GM19372 (cell line): ENCODE measurements around the gene NRL.

ENCODE experiments used
- ATAC-seq: cut with Tn5 transposase; IDR thresholded peaks from one replicate; pipeline ENCODE4 v1.9.1; 2021; ENCODE audit warnings: mild to moderate bottlenecking, low read depth, moderate library complexity; ENCODE audit not compliant: unreplicated experiment

The NRL gene

DNA sequence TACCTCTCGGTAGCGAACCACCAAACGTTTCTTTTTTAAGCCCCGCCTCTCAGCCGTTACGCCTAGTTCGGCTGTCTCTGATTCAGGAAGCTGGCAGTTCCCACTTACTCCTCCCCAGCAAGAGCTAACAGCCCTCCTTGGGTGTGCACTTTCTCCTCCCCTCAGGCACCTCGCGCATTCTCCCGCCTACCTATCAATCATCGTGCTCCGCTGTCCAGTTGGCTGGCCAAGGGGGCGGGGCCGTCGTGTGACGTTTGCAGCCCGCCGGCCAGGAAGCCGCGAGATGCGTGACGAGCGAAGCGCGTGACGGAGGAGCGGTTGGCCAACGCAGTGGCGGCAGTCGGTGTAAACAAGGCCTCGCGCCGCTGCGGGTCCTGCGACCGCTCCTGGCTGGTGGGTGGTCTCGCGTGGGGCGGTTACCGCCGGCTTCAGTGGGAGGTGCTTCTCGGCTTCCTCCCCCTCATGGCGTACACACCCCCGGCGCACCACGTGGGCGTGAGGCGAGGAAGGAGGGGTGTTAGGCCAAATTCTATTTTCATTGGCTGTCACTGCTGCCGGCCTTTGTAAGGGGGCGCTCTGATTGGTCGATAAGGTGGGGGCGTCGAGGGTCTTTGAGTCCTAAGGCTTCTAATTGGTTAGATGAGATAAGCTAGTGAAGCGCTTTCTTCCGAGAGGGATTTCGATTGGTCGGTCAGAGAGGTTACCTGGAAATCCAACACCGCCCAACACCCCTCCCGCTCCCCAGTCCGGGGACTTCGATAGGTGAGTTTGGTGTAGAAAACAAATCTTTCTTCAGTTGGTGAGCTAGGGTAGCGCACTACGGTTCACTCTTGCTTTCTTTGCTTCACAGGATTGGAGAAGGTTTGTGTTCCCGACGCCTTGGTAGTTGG lies at the start of gene NRL, which contains the start of gene DCAF11:
Gene NRL, minus strand, starts transcription at position 418 of the 890 bp plus-strand sequence. CDS start 32,101 bp downstream, outside the sequence.
Gene DCAF11, plus strand, starts transcription at position 246 of the 890 bp plus-strand sequence. CDS start 818 bp downstream, outside the sequence.
- ATAC-seq = peak; percentile 78

DNA sequence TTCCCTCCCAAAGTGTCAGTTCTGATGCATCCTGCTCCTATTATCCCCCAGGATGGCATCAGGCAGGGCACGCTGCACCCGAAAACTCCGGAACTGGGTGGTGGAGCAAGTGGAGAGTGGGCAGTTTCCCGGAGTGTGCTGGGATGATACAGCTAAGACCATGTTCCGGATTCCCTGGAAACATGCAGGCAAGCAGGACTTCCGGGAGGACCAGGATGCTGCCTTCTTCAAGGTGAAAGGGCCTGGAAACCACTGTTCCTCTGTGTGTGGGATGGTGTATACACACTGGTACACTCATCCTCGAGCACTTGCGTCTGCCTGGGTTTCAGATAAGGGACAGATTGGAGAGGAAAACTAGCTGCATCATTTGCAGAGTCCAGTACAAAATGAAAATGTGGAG lies 47.3 kb upstream of the NRL start:
- no peak for ATAC-seq

DNA sequence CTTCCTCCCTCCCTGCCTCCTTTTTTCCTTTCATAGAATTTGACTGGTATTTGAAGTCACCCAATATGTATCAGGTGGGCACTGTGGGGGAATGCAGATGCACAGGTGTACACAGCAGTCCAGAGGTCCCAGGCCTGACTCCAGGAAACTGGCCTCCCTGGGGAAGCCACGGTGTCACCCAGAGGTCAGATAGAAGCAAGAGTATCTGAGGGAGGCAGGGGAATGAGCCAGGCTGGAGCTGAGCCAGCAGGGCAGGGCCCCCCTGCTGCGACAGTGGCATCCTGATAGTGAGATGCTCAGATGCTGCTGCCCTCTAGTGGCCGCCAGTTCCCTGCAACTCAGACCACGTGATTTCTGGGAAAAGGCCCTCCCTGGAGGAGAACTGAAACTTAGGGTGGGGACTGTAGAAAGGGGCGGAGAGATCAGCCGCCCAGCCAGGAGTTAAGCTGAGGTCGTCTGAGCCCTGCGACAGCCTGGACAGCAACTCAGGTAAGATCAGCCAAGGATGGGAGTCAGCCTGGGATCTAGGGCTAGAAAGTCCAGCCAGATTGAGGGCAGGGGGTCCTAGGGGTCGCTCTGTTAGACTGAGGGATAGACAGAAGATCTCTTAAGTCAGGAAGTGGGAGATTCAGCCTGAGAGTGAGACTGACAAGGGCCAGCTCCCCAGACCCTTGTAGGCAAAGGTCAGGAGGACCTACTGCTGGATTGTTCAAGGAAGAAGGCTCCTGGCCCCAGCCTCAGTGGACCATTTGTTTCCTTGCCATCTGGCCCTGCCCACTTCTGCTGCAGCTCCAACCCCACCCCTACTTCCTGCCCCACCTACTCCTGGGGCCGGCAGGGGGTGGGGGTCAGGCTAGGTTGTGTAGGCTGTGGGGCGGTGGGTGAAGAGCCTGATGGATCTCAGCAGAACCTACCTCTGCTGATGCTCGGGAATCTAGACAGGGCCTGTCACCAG lies 46.4 kb upstream of the NRL start, which contains the start of gene IRF9:
Gene IRF9, plus strand, starts transcription at position 416 of the 955 bp plus-strand sequence. CDS start 880 bp downstream, outside the sequence.
- peak; percentile 79 for ATAC-seq

DNA sequence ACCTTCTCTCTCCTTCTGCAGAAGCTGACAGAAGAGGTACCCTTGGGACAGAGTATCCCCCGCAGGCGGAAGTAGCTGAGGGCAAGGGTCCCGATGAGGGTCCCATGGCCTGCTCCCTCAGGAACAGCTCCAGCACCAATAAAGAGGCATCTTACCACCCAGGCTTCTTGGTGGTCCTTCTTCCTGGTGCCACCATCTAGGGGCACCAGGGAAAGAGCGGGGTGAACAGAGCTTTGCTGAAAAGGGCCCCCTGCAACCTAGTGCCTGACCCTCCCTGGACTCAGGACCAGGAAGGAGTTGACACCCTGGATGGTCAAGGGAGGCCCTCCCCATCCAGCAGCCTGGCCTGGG lies 45.7 kb upstream of the NRL start:
- no peak for ATAC-seq

DNA sequence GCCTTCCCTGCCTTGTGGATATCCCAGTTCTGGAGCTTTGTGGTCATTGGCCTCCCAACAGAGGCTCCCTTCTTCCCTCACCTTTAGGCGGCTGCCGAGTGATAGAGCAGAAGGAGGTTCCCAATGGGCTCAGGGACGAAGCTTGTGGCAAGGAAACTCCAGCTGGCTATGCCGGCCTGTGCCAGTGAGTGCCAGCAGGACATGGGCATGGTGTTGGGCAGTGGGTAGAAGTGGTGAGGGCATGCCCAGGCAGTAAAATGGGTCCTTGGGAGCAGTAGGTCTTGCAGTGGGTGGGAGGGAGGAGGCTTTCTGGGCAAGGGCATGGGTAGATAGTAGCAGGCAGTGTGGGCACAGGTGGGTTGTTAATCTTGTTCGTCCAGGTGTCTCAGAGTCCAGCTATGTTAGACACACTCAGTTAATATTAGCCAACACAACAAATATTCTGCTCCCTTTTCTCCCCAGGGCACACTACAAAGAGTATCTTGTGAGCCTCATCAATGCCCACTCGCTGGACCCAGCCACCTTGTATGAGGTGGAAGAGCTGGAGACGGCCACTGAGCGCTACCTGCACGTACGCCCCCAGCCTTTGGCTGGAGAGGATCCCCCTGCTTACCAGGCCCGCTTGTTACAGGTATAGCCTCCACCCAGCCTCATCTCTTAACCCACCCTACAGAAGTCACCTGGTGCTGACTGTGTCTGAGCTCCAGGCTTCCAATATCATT lies 45.2 kb upstream of the NRL start:
- no peak for ATAC-seq

DNA sequence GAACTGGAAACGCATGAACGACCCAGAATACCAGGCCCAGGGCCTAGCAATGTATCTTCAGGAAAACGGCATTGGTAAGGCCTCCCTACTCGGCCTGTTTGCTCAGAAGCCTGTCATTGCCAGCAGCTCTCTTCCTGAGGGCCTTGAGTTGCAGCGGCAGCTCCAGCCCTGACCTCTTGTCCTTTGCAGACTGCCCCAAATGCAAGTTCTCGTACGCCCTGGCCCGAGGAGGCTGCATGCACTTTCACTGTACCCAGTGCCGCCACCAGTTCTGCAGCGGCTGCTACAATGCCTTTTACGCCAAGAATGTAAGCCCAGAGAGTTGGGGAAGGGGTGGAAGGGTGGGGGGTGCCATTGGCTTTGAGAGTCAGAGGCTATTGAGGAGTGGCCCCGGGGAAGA lies 42.6 kb upstream of the NRL start:
- ATAC-seq = no peak

DNA sequence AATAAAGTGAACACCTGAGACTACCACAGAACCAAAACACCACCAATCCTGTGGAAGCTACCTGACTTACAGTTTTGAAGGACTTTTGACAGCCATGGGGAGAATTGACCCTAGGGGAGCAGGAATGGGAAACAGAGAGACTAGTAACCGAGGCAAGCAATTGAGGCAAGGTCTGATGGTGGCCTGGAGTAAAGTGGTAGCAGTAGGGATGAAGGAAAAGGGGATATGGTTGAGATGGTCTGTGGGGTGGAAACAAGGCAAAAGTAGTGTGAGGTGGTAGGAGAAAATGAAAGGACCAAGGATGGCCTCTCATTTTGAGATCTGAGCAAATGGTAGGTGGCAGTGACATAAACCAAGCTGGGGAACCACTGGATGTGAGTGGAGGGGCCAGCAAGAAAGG lies 42.1 kb upstream of the NRL start:
- no peak for ATAC-seq

DNA sequence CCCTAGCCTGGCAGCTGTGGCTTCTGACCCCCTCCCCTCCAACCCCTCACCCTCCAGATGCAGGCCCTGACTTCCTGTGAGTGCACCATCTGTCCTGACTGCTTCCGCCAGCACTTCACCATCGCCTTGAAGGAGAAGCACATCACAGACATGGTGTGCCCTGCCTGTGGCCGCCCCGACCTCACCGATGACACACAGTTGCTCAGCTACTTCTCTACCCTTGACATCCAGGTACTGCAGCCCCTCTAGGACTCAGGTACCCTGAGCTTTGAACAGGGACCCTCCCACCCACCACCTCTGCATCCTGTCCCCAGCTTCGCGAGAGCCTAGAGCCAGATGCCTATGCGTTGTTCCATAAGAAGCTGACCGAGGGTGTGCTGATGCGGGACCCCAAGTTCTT lies 40.4 kb upstream of the NRL start:
- ATAC-seq = no peak

DNA sequence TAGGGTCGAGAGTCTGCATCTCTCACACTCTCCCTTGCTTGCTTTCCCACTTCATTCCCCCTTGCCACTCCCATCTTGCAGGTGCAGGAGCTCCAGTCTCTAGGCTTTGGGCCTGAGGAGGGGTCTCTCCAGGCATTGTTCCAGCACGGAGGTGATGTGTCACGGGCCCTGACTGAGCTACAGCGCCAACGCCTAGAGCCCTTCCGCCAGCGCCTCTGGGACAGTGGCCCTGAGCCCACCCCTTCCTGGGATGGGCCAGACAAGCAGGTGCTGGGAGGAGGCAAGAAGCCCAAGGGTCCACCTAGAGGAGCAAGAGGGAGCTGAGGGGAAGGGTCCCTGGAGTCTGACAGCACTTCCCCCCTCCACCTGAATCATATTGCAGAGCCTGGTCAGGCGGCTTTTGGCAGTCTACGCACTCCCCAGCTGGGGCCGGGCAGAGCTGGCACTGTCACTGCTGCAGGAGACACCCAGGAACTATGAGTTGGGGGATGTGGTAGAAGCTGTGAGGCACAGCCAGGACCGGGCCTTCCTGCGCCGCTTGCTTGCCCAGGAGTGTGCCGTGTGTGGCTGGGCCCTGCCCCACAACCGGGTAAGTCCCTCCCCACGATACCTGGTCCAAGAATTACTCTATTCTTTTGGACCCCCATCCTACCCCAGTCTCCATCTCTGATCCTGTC lies 36.8 kb upstream of the NRL start:
- no peak for ATAC-seq

DNA sequence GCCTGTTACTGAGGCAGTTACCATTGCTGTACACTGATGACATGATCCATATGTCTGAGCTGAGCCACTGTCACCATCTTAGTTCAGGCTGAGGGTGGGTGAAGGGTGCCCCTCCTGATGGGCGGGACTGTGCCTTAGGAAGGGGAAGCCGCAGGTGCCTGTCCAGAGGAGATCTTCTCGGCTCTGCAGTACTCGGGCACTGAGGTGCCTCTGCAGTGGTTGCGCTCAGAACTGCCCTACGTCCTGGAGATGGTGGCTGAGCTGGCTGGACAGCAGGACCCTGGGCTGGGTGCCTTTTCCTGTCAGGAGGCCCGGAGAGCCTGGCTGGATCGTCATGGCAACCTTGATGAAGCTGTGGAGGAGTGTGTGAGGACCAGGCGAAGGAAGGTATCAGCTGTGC lies 36.2 kb upstream of the NRL start:
- ATAC-seq = no peak

DNA sequence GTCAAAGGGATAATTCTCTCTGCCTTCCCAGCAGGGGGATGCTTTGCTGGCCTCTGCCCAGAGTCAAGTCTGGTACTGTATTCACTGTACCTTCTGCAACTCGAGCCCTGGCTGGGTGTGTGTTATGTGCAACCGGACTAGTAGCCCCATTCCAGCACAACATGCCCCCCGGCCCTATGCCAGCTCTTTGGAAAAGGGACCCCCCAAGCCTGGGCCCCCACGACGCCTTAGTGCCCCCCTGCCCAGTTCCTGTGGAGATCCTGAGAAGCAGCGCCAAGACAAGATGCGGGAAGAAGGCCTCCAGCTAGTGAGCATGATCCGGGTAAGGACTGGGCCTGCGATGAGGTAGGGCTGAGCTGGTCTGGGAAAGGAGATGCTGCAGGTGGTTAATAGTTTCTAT lies 35.8 kb upstream of the NRL start:
- no peak for ATAC-seq

DNA sequence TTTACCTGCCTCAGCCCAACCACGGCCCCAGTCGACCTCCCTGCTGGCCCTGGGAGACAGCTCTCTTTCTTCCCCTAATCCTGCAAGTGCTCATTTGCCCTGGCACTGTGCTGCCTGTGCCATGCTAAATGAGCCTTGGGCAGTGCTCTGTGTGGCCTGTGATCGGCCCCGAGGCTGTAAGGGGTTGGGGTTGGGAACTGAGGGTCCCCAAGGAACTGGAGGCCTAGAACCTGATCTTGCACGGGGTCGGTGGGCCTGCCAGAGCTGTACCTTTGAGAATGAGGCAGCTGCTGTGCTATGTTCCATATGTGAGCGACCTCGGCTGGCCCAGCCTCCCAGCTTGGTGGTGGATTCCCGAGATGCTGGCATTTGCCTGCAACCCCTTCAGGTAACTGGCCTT lies 35.3 kb upstream of the NRL start:
- no peak for ATAC-seq

DNA sequence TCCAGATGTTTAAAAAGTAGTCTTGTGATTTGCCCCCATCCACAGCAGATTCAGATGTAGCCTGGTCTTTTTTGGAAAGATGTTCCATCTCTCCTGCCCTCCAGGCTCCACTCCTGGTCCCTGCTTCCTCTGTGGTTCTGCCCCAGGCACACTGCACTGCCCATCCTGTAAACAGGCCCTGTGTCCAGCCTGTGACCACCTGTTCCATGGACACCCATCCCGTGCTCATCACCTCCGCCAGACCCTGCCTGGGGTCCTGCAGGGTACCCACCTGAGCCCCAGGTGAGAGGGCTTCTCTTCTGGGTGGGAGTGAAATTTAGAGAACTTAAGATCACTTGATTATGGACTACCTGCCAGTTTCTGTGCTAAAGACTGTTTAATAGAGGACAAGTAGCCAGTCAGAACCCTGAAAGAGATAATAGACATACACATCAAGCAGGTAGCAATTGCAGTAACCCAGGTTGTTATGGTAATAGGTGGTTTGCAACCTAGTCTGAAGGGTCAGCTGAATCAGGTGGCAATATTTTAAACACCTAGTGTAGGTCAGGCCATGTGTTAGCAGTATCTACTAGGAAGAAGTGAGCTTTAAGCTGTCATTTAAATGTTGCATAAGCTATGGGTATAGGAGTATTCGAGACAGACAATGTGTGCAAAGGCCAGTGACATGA lies 34.7 kb upstream of the NRL start:
- no peak for ATAC-seq

DNA sequence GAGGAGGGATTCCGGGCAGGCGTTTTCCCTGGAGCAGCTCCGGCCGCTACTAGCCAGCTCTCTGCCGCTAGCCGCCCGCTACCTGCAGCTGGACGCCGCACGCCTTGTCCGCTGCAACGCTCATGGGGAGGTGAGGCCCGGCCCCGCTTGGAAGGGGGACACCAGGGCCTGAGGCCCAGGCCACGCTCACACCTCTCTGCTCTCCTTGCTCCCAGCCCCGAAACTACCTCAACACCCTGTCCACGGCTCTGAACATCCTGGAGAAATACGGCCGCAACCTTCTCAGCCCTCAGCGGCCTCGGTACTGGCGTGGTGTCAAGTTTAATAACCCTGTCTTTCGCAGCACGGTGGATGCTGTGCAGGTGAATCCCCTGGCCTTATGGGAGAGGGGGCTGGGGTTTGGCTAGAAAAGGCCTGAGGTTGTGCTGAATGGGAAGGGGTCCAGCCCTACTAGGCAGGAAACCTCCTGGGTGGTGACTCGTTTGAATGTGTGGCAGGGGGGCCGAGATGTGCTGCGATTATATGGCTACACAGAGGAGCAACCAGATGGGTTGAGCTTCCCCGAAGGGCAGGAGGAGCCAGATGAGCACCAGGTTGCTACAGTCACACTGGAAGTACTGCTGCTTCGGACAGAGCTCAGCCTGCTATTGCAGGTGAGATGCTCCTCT lies 33.1 kb upstream of the NRL start:
- no peak for ATAC-seq

DNA sequence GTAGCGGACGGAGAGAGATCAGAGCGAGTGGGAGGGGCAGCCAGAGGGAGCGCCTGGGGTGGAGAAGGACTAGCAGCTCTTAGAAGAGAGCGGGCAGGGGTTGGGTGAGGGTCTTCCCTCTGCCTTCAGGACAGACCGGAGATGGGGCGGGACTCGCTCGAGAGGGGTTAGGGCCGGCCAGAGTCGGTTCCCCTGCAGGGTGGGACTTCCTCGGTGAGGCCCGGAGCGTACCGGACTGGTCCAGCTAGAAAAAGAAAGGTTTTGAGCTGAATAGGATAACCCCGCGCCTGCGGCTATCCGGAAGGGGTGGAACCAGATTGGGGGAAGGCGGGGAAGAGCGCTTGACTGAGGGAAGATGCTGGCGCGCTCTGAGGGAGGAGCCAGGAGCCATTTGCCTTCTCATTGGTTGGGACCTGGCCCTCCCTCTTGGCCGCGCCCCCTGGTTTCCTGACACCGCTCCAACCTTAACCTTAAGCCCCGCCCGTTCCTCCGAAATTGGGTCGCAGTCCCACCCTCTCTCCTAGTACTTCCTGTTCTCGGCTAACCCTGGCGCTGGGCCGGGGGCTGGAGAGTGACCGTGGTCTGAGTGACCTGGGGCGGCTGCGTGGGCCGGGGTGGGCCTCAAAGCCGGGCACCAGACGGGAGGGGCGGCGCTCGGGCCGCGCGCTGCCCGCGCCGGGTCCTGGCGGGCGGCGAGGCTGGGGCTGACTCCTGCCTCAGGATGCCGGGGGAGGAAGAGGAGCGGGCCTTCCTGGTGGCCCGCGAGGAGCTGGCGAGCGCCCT lies 32.4 kb upstream of the NRL start, which contains the start of gene RNF31:
Gene RNF31, plus strand, starts transcription at position 521 of the 783 bp plus-strand sequence. Its CDS starts 201 bp downstream, at position 722.
- ATAC-seq = peak; percentile 84

DNA sequence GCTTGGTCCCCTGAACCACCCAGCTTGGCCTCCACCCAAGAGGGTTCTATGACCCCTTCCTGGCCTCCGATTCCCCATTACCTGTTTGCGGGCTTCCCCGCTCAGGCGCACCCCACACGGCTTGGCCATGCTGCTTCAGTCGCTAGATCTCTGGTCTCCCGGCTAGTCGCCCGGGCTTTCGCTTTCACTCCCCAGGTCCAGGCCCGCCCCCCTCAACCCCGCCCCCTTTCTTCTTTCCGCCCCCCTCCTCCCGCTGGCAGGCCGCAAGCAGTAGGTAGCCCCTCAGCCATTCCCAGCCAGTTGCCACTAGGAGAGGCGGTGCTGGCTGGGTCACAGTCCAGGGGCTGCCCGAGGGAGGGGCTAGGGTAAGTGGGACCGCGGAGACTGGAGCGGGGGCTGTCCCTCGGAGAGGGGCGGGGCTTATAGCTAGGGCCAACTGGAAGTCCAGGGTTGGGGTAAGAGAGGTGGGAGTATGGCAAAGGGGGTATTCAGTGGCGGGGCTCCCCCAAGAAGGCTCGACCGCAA lies 31.8 kb upstream of the NRL start, which contains the start of gene PSME2:
Gene PSME2, minus strand, starts transcription at position 158 of the 525 bp plus-strand sequence. Its CDS starts 29 bp downstream, at position 129.
- peak; percentile 52 for ATAC-seq

DNA sequence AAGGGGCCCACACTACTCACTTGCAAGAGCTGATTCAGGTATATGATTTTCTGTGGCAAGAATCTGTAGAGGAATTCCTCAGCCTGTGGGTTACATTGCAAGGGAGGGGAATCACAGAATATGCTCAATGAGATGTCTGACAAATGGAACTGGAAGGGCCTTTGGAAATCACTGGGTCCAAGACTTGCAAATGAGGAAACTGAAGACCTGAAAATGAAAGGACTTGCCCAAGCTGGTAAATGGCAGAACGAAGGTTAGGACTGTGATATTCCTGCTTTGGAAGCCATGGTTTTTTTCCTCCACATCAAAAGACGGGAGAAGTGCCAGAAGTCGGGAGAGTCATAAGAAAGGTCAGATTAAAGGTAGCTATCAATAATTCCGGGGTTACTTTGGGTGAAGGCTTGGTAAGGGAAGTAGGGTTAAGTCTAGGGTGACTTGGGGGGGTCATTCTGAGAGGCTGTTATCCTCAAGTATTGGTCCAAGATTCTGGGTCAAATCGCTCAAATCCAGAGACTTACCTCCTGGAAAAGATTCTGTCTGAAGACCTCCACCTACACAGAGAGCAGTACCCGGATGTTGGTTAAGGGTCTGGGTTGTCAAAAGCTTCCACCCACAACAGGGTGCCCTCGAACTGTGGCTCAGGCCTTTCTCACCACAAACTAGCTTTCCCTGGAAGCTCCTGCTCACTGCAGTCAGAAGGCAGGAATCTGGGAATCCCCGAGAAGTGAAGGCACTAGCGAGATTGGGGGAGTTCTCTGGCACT lies 31.1 kb upstream of the NRL start:
- no peak for ATAC-seq
